Activated T-helper 1 cell treated with Interleukin-2 at 50 U/mL for 16 hours (primary cell): ENCODE measurements around the gene MMP25.

Experiments
- DNase-seq: peaks from one replicate; pipeline ENCODE4 v3.0.0-alpha.2; 2020; ENCODE audit warnings: low read depth

MMP25 gene

DNA sequence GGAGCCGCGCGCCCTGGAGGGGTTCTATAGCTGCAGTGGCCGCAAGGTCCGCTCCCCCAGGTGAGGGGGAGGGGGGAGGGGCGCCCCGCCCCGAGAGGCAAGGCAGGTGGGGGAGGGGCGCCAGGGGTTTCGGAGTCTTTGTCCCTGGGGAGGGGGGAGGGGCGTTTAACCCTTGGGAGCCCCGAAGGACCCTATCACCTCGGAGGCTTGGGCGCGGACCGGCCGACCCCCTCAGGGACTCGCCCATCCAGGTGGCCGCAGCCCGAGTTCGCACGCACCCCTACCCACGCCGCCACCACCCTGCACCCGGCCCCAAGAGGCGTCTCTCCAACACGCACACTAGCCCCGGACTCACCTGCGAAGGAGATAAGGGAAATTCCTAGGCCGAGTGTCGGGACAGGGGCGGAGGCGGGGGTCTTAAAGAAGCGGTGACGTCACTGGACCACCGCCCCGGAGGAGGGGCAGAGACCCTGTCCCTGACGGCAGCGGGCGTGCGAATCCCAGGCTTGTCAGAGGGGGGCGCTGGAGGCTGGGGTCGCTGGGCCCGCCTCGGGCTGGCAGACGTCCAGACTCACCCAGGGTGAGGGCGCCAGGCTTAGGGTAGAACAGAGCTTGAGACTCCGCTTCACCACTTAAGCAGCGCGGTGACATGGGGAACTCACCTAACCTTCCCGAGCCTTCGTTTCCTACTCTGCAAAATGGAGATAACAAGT, 28.4 kb upstream of the MMP25 start, which contains the start of gene CLDN6:
CLDN6 (minus strand) TSS at position 390 of the 713 bp plus-strand sequence. CDS start 2,162 bp downstream, outside the sequence.
- DNase-seq: no peak

DNA sequence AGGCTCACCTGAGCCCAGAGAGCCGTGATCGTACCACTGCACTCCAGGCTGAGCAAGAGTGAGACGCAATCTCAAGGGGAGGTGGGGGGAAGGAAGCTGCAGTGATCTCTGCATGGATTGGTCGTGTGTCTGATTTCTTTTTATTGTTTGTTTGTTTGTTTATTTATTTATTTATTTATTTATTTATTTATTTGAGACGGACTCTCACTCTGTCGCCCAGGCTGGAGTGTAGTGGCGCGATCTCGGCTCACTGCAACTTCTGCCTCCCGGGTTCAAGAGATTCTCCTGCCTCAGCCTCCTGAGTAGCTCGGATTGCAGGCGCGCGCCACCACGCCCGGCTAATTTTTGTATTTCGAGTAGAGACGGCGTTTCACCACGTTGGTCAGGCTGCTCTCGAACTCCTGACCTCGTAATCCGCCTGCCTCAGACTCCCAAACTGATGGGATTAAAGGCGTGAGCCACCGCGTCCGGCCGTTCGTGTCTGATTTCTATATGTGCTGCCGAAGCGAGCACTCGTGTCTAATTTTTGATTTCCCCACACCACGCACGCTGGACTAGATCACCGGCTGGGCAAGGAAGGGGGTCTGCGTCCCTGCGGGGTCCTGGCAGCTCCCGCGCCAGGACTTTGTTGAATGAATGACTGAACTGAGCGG, 26.6 kb upstream of the MMP25 start:
- no peak for DNase-seq

DNA sequence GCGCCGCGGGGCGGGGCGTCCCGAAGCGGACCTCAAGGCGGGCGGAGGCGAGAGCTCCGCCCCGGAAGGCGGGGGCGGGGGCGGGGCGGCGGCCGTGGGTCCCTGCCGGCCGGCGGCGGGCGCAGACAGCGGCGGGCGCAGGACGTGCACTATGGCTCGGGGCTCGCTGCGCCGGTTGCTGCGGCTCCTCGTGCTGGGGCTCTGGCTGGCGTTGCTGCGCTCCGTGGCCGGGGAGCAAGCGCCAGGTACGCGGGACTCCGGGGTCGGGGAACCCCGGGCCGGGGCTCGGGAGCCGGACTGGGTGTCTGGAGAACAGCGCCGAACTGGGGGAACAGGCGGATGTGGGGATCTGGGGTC, 26.1 kb upstream of the MMP25 start, which contains the start of gene TNFRSF12A:
TNFRSF12A (plus strand) TSS at position 122 of the 357 bp plus-strand sequence; CDS start at position 152, 30 bp downstream.
- peak; percentile 59 for DNase-seq

DNA sequence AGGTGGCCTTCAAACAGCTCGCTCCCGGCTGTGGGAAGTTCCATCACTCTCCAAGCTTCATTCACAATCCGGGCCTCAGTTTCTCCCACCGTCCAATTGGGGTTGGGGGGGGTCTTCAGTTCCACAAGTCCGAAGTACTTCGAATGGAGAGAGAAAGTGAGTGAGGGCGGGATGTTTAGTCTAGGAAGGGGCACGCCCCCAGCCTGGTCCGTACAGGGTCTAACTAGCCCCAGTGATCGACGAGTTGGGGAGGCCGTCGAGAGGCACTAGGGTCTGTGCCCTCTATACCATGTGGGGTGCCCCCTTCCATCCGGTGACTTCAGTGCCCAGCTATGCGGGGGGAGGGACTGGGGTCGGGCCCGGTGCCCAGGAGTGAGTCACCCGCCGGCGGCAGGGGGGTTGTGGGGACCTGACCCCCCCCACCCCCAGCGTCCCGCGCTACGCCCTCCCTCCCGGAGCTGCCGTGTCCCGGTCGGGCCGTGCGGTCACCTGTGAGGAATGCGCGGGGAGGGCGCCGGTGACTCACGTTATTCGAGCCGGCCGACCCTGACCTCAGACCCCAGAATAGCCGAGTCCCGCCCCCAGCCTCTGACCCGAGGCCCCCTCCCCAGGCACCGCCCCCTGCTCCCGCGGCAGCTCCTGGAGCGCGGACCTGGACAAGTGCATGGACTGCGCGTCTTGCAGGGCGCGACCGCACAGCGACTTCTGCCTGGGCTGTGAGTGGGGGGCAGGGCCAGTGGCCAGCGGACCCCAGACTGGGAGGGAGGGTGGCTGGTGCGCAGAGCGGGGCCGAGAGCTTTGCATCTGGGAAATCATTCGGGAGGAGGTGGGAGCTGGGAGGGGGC, 25.5 kb upstream of the MMP25 start:
- DNase-seq: peak; percentile 71

DNA sequence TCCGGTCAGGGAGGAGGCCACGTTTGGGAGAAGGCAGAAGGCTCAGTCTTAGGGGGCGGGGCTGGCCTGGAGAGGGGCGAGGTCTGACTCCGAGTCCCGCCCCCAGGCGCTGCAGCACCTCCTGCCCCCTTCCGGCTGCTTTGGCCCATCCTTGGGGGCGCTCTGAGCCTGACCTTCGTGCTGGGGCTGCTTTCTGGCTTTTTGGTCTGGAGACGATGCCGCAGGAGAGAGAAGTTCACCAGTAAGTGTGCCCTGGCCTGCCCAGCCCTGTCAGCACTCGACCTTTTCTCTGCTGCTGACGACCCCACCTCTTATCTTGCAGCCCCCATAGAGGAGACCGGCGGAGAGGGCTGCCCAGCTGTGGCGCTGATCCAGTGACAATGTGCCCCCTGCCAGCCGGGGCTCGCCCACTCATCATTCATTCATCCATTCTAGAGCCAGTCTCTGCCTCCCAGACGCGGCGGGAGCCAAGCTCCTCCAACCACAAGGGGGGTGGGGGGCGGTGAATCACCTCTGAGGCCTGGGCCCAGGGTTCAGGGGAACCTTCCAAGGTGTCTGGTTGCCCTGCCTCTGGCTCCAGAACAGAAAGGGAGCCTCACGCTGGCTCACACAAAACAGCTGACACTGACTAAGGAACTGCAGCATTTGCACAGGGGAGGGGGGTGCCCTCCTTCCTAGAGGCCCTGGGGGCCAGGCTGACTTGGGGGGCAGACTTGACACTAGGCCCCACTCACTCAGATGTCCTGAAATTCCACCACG, 24.7 kb upstream of the MMP25 start:
- DNase-seq: peak; percentile 61

DNA sequence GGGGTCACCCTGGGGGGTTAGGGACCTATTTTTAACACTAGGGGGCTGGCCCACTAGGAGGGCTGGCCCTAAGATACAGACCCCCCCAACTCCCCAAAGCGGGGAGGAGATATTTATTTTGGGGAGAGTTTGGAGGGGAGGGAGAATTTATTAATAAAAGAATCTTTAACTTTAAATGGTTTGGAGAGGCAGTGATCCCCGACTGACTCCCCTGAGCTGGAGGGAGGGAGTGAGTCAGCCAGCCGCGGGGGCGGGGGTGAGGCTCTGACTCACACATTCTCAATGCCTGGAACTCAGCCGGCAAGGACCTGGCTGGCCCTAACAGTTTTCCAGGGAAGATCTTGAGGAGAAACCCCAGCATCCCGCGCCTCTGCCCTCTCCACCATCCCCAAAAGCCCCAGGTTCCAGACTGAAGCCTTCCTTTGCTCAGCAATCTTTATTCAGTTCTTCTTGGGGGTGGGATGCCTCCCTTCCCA, 24.1 kb upstream of the MMP25 start:
- peak; percentile 70 for DNase-seq

DNA sequence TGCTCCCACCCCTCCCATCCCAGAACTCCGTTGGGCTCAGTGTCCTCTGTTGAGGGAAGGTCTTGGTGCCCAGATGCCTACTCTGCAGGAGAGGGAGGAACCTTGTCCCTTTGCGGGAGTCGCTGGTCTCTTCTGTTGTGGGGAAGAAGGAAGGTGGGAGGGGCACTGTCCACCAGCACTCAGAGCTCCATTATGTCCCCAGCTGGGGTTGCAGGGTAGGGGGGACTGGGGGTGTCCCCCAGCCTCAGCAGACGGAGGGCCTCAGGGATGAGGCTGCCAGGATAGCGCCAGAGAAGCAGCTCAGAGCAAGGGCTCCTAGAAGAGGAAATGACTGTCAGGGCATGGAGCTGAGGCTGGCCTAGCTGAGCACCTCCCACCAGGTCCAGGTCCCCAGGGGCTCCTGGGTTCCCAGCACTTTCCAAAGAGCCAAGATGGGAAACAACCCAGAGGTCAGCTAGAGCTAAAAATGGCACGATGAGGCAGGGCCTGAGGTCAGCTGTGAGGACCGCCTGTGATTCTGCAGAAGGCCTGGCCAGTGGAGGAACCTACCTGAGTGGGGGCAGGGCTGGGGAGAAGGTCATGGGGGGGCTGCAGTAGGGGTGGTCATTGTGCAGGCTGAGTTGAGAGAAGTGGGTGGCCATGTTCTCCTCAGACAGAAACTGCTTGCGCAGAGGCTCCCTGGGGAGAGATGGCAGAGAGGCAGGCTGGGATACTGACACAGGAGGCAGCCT, 23.5 kb upstream of the MMP25 start:
- no peak for DNase-seq

DNA sequence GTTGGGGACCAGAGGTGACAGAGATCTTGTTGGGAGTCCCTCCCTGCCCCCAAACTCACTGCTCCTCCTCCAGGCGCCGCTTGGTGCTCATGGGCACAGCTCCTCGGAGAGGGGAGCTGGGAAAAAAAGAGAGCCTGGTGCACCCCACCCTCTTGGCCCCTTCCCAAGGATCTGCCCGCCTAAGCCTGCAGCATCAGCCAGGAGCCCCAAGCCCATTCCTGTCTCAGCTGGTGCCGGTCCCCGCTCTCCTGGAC, 23.0 kb upstream of the MMP25 start:
- no peak for DNase-seq

DNA sequence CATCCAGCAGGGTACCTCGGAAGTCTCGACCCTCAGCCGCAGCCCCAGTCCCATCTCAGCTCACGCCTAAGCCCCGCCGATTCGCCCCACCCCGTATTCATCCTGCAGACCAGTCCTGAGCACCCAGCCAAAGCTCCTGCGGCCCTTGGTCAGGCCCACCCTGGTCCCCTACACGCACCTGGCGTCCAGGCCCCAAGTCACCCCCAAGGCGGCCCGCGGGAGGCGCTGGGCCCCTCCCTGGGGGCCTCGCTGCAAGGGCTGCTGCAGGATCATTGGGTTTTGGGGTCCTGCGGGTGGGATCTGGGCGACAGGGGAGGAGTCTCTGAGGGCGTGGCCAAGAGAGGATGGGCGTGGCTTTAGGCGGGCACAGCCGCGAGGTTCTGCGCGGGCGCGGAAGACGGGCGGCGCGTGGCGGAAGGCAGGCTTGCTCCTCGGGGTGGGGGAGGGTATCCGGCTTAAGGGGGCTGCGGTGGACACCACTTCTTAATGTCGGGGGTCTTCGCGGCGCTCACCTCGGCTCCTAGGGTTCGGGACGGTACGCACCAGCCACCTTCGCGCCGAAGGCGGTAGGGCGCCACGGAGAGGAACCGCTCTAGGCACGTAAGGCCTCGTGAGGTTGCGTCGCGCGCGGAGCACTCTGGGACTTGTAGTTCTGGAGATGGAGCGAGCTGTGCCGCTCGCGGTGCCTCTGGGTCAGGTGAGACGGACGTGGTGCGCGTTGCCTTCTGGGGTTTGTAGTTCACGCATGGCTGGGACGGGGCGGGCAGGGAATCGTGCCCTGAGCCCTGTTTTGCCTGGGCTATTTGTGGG, 22.5 kb upstream of the MMP25 start, which contains the start of the genes HCFC1R1 and THOC6:
HCFC1R1 (minus strand) TSS at position 274 of the 810 bp plus-strand sequence; CDS start at position 273, 1 bp downstream.
THOC6 (plus strand) TSS at position 367 of the 810 bp plus-strand sequence; CDS start at position 659, 292 bp downstream.
- peak; percentile 89 for DNase-seq

DNA sequence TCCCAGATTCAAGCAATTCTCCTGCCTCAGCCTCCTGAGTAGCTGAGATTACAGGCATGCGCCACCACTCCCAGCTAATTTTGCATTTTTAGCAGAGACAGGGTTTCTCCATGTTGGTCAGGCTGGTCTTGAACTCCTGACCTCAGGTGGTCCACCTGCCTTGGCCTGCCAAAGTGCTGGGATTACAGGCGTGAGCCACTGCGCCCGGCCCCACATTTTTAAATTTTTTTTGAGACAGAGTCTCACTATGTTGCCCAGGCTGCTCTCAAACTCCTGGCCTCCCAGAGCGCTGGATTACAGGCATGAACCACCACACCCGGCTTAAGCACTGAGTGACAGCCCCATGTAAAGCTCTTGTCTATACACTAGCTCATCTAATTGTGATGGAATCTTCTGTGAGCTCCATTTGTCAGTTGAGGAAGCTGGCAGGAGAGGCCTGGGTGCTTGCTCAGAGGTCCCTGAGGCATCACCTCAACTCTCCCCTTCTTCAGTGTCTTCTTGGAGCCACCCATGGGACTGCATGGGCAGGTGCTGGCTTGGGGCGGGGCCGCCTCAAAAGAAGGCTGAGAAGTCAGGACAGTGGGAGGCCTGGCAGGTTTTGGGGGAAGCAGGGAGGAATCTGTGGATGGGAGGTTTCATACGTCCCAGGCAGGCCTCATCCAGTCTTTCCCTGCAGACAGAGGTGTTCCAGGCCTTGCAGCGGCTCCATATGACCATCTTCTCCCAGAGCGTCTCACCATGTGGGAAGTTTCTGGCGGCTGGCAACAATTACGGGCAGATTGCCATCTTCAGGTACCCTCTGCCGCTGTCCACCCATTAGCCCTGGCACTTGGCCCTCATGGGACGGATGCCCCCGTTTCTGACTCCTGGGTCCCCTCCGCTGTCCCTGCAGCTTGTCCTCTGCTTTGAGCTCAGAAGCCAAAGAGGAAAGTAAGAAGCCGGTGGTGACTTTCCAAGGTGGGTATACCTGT, 21.0 kb upstream of the MMP25 start:
- DNase-seq: no peak

DNA sequence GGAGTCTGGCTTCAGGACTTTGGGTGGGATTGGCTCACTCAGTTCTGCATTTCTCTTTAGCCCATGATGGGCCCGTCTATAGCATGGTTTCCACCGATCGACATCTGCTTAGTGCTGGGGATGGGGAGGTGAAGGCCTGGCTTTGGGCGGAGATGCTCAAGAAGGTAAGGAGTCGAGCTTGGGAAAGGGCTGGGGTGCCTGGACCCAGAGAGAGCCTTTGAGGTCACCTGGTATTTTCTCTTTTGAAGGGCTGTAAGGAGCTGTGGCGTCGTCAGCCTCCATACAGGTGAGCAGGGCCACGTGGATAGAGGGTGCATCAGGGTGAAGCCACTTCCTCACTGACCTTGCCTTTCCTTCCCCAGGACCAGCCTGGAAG, 20.4 kb upstream of the MMP25 start:
- DNase-seq: no peak

DNA sequence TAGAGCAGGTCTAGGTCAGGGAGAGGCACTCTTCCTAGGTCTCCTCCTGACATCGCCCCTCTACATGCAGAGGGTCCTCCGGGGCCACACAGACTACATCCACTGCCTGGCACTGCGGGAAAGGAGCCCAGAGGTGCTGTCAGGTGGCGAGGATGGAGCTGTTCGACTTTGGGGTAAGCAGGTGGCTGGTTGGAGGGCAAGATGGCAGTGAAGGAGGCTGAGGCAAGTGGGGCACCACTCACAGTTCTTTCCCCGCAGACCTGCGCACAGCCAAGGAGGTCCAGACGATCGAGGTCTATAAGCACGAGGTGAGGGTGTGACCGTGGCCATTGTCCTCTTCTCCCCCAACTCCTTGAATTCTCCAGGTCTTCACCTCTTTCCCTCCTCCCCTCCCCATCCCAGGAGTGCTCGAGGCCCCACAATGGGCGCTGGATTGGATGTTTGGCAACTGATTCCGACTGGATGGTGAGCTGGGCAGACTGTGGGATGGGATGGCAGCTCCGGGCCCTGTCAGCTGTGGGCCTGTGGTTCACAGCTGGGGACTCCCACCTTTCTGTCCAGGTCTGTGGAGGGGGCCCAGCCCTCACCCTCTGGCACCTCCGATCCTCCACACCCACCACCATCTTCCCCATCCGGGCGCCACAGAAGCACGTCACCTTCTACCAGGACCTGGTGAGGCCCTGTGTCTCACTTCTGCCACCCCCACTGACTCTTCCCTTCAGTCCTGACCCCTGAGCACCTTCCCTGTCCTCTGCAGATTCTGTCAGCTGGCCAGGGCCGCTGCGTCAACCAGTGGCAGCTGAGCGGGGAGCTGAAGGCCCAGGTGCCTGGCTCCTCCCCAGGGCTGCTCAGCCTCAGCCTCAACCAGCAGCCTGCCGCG, 19.5 kb upstream of the MMP25 start:
- DNase-seq: no peak

DNA sequence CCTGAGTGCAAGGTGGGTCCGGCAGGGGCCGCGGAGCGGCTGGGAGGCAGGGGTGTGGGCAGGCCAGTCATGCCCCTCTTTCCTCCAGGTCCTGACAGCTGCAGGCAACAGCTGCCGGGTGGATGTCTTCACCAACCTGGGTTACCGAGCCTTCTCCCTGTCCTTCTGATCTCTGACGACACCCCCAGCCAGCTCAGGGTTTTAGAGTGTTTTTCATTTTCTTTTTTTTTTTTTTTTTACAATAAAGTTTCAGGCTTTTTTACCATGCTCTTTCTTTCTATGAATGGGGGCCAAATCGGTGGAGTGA, 18.9 kb upstream of the MMP25 start:
- no peak for DNase-seq

DNA sequence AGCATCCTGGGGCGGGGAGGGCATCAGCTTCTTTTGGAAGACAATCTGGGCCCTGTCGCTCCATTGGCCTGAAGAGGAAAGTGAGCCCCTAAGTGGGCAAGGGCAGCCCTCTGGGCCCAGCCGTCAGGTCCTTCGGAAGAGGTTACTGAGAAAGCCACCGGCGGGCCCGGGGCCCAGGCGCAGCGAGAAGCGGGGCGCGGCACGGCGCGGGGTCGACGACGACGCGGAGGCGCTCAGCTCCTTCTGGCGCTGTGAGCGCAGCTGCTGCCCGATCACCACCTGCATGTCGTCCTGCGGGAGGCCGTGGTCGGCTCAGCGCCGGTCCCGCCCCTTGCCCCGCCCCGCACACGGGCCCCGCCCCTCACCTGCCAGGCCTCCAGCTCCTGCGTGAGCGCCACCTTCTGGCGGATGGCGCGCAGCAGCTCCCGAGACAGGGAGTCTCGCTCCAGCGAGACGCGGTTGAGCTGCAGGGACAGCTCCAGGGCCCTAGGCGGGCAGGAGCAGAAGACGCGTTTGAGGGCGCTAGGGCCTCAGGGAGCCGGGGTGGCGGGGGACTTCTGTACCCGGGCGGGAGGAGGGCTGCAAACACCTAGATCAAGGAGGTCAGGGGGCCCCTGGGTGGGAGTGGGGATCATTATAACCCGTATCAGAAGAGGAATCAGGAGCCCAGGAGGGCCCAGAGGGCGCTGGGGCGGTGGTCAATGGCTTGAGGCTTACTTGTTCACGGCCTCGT, 18.2 kb upstream of the MMP25 start:
- peak; percentile 84 for DNase-seq

DNA sequence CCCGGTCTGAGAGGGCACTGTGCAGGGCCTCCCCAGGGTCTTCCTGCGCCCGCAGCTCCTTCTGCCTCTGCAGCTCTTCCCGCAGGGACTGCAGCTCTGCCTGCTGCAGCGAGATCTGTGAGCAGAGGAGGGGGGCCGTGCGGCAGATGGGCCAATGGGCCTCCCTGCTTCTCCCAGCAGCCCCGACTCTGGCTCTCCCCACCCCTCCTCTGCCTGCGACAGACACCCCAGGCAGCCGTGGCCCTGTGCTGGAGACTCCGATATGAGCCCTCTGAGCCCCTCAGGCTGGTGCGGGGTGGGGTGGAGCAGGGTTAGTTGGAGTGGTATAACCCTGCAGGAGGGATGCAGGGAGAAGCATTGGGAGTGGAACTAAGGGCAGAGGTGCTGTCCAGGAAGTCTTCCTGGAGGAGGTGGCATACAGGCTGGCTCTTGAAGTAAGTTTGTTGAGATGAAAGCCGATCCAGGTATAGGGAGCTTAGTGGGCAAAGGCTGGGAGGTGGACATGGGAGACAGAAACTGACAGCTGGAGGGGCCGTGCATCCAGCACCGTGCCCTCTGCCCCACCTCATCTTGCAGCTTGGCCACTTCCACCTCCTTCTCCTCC, 17.5 kb upstream of the MMP25 start:
- DNase-seq: no peak

DNA sequence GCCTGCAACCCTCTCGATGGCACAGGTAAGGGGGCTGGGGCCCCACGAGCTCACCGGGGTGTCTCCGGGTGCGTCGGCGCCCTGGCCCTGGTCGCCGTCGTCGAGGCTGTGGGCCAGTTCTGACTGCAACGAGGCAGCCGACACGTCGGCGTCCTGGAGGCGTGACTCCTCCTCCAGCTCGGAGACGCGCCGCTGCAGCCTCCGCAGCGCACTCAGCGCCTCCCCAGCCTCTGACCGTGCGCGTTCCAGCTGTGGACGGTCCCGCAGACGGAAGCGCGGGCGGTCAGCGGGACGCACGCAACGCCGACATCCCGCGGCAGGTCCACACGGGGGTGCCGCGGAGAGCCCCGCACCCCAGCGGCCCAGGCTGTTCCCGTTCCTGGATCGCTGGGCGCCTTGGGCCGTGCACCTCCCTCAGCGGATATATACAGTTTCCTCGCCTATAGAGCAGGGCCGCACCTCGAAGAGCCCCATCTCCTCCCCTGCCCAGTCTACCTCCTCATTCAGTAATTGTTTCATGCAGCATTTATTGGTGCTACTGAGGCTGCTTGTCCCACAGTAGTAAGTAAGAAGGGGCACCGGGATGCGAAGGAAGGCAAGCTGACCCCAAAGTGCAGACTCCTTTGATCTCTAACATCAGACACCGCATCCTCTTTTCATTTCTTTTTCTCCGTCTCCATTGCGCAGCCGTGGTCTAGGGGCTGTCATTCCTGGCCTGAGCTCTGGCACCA, 16.7 kb upstream of the MMP25 start:
- no peak for DNase-seq
